Neural progenitor cell (in vitro differentiated cells): Measurements from ENCODE around the gene SUPT3H.

Source experiments
- CTCF ChIP-seq: fragments of 200-600 bp; sonication (generic); IDR thresholded peaks from 2 replicates; pipeline ENCODE4 v1.5.1; 2017; ENCODE audit warnings: antibody characterized with exemption, mild to moderate bottlenecking
- EZH2 ChIP-seq: fragments of 200-600 bp; sonication (generic); IDR thresholded peaks from 2 replicates; pipeline ENCODE4 v1.6.1; 2017; ENCODE audit warnings: antibody characterized with exemption, mild to moderate bottlenecking, moderate library complexity

- TF ChIP-seq CTCF (no peak), EZH2 (no peak)
Measured at GRCh38 chr6:45027126-45027525, 350.6 kb downstream of the SUPT3H start.
